Measurements from ENCODE around the gene EEF1A1.

GRCh38 chr6:73481969-73482368 is 38.9 kb downstream of the EEF1A1 start:
- TF ChIP-seq, protein P1, sequence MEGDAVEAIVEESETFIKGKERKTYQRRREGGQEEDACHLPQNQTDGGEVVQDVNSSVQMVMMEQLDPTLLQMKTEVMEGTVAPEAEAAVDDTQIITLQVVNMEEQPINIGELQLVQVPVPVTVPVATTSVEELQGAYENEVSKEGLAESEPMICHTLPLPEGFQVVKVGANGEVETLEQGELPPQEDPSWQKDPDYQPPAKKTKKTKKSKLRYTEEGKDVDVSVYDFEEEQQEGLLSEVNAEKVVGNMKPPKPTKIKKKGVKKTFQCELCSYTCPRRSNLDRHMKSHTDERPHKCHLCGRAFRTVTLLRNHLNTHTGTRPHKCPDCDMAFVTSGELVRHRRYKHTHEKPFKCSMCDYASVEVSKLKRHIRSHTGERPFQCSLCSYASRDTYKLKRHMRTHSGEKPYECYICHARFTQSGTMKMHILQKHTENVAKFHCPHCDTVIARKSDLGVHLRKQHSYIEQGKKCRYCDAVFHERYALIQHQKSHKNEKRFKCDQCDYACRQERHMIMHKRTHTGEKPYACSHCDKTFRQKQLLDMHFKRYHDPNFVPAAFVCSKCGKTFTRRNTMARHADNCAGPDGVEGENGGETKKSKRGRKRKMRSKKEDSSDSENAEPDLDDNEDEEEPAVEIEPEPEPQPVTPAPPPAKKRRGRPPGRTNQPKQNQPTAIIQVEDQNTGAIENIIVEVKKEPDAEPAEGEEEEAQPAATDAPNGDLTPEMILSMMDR (conservative IDR thresholded peaks at IDR 0.05; ENCODE audit: low read depth, low read length): no peak
- TF ChIP-seq ELK1 (IDR thresholded peaks at IDR 0.05; ENCODE audit: borderline replicate concordance, low read depth, low read length) (no peak), USF2 (IDR thresholded peaks at IDR 0.05; ENCODE audit: low read depth, low read length) (no peak), RFX5 (IDR thresholded peaks at IDR 0.05; ENCODE audit: low read depth, low read length) (no peak)

Measured in IMR-90 (cell line).